DND-41 (cell line): Measurements from ENCODE around the gene COL23A1.

Experiments used
- EZH2 ChIP-seq: IDR thresholded peaks from 3 replicates; pipeline ENCODE4 v1.6.1; 2012; ENCODE audit warnings: borderline replicate concordance, low read depth, mild to moderate bottlenecking, moderate library complexity, low read length, inconsistent platforms; ENCODE audit not compliant: severe bottlenecking
- TF ChIP-seq, protein P1 (sequence below): IDR thresholded peaks from 2 replicates; pipeline ENCODE4 v1.5.1; 2012; ENCODE audit warnings: borderline replicate concordance, low read length, moderate library complexity, mild to moderate bottlenecking; ENCODE audit not compliant: poor library complexity, severe bottlenecking; ENCODE audit errors: extremely low read depth

DNA sequence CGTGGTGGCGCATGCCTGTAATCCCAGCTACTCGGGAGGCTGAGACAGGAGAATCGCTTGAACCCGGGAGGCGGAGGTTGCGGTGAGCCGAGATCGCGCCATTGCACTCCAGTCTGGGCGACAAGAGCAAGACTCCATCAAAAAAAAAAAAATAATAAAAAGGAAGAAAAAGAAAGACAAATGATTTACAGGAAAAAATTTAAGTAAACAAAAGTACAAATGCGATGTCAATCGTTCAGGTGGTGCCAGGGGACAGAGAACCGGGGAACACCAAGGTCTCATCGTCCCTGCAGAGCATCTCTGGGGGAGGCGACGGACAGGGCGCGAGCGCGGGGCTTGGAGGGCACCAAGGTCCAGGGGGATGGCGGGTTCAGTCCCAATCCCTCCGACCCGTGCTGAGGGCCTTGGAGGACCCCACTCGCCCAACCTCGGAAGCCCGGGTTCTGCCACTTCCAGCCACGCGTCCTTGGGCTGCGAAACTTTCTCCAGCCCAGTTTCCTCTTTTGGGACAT, 386.5 kb downstream of the COL23A1 start:
- no peak for TF ChIP-seq EZH2
- TF ChIP-seq, protein P1, sequence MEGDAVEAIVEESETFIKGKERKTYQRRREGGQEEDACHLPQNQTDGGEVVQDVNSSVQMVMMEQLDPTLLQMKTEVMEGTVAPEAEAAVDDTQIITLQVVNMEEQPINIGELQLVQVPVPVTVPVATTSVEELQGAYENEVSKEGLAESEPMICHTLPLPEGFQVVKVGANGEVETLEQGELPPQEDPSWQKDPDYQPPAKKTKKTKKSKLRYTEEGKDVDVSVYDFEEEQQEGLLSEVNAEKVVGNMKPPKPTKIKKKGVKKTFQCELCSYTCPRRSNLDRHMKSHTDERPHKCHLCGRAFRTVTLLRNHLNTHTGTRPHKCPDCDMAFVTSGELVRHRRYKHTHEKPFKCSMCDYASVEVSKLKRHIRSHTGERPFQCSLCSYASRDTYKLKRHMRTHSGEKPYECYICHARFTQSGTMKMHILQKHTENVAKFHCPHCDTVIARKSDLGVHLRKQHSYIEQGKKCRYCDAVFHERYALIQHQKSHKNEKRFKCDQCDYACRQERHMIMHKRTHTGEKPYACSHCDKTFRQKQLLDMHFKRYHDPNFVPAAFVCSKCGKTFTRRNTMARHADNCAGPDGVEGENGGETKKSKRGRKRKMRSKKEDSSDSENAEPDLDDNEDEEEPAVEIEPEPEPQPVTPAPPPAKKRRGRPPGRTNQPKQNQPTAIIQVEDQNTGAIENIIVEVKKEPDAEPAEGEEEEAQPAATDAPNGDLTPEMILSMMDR: no peak
